ENCODE data around the gene AACS. TPM values are rescaled to one million over a fixed set of nuclear protein-coding genes. Genes with fewer than 3 reads are reported as not detected.

The AACS gene
- total and polyA plus RNA-seq, 2 of the 4 experiments (the other 2 are of a cell fraction): 22.0 to 24.9 TPM

- H3K23ac ChIP-seq (ENCODE audit: low read depth, low read length): no peak overlapping the region
- no peak overlapping the region for H3K27ac ChIP-seq (ENCODE audit: insufficient read depth, low read length)
- H3K36me3 ChIP-seq (ENCODE audit: control insufficient read depth, insufficient read depth, low read length): no peaks in the 10 kb centered on the region
- TF ChIP-seq POLR2A (IDR thresholded peaks at IDR 0.05; ENCODE audit: low read depth, low read length) (no peak), MAFK (IDR thresholded peaks at IDR 0.05; ENCODE audit: low read depth, low read length) (no peak), MAZ (IDR thresholded peaks at IDR 0.05; ENCODE audit: borderline replicate concordance, low read depth, low read length) (no peak), NFE2L2 (IDR thresholded peaks at IDR 0.05; ENCODE audit: low read depth, low read length) (no peak), CTCF (conservative IDR thresholded peaks at IDR 0.05; ENCODE audit: low read depth, low read length) (no peak), BHLHE40 (IDR thresholded peaks at IDR 0.05; ENCODE audit: low read depth, low read length) (no peak), RAD21 (IDR thresholded peaks at IDR 0.05; ENCODE audit: low read length) (no peak), MXI1 (IDR thresholded peaks at IDR 0.05; ENCODE audit: borderline replicate concordance, low read depth, low read length) (no peak), ELK1 (IDR thresholded peaks at IDR 0.05; ENCODE audit: borderline replicate concordance, low read depth, low read length) (no peak), RFX5 (IDR thresholded peaks at IDR 0.05; ENCODE audit: low read depth, low read length) (no peak), SMC3 (IDR thresholded peaks at IDR 0.05; ENCODE audit: low read depth, low read length) (no peak), RCOR1 (IDR thresholded peaks at IDR 0.05; ENCODE audit: insufficient replicate concordance, low read length) (no peak), CEBPB (IDR thresholded peaks at IDR 0.05; ENCODE audit: low read depth, low read length) (no peak), USF2 (IDR thresholded peaks at IDR 0.05; ENCODE audit: low read depth, low read length) (no peak), FOS (IDR thresholded peaks at IDR 0.05; ENCODE audit: low read depth, low read length) (no peak), CHD1 (IDR thresholded peaks at IDR 0.05; ENCODE audit: low read depth, low read length) (no peak)
- H2AK5ac ChIP-seq (ENCODE audit: low read depth, low read length): no peak overlapping the region
- peaks cover 5% of the 10 kb centered on the region; the same call in 1 of the 2 replicates for H3K9me1 ChIP-seq (ENCODE audit: insufficient read depth, low read length)
- H4K8ac ChIP-seq (ENCODE audit: low read depth in 2 of 2, low read length in 2 of 2): no peak overlapping the region
- H2BK120ac ChIP-seq (ENCODE audit: low read depth, low read length): no peak overlapping the region
- H2BK15ac ChIP-seq (ENCODE audit: low read depth, low read length): no peak overlapping the region
- no peak for ATAC-seq (ENCODE audit: low read depth)
- H2AFZ ChIP-seq (replicated peaks; ENCODE audit: low read length, poor library complexity): no peak overlapping the region
- BruUV-seq (replicated peaks): no TSS peak
- no peak overlapping the region for H3K4me3 ChIP-seq (ENCODE audit: insufficient read depth, low read depth, low read length)
- no peak overlapping the region for H4K91ac ChIP-seq (ENCODE audit: insufficient read depth, low read depth, low read length)
- H4K5ac ChIP-seq (ENCODE audit: low read depth, low read length): no peak overlapping the region
- no peak overlapping the region for H3K9ac ChIP-seq (ENCODE audit: low read depth, low read length)
- no peaks in the 10 kb centered on the region for H4K20me1 ChIP-seq (ENCODE audit: insufficient read depth, low read length)
- WGBS, 2 experiments (ENCODE audit: extremely low coverage in 2 of 2, insufficient read length in 1 of 2): 92% methylated on average over 11 of the region's 12 CpGs; no CpG with 5 or more reads in 1 of the 2 experiments
- ChIA-PET POLR2A (ENCODE audit: unreplicated experiment) (no interaction called here), CTCF (no interaction called here)
- no peaks in the 10 kb centered on the region; the same call in 1 of the 2 replicates for H3K4me1 ChIP-seq (ENCODE audit: control insufficient read depth, insufficient read depth, low read length)
- intact Hi-C loops (cut with micrococcal nuclease): no loop called here
- H3K14ac ChIP-seq (replicated peaks; ENCODE audit: low read depth, low read length): no peak overlapping the region
- no peak overlapping the region for H2AK9ac ChIP-seq (replicated peaks; ENCODE audit: low read depth, low read length, poor library complexity)
- H3K9me3 ChIP-seq (ENCODE audit: control insufficient read depth, insufficient read depth, low read length): no peaks in the 10 kb centered on the region
- no peak for DNase-seq
- dilution Hi-C loops (cut with HindIII; ENCODE audit: low sequenced_read_pairs, unreplicated experiment): no loop called here
- H3K27me3 ChIP-seq (ENCODE audit: control insufficient read depth, insufficient read depth, low read length): peaks cover 2% of the 10 kb centered on the region; the same call in 1 of the 2 replicates
- no peak overlapping the region for H3K18ac ChIP-seq (ENCODE audit: low read depth, low read length)
- H3K79me1 ChIP-seq (ENCODE audit: low read depth in 1 of 2, low read length in 2 of 2): no peaks in the 10 kb centered on the region
- H2BK5ac ChIP-seq (ENCODE audit: low read depth, low read length, poor library complexity, severe bottlenecking): no peak overlapping the region
- in situ Hi-C loops (cut with MboI; ENCODE audit: low sequenced_read_pairs): no loop called here
- H3K4ac ChIP-seq (ENCODE audit: low read depth, low read length): no peak overlapping the region
- no peak overlapping the region for H3K56ac ChIP-seq (ENCODE audit: extremely low read depth, insufficient read depth, low read length)
- H3K4me2 ChIP-seq (ENCODE audit: low read depth, low read length): no peak overlapping the region
- H2BK20ac ChIP-seq (ENCODE audit: low read depth, low read length): no peak overlapping the region
Observed at GRCh38 chr12:125145196-125145595, 80.0 kb downstream of the AACS start.
